SK-N-SH (cell line): ENCODE results near the gene PRRX2. TPM values are rescaled to one million over a fixed set of nuclear protein-coding genes. Genes with fewer than 3 reads are reported as not detected.

Experiments used
- CTCF ChIA-PET: fragments of 300-600, 350-600 bp; formaldehyde crosslinking; extraction: SDS; loops from one replicate; lab custom pipeline; 2021; lab: Yijun Ruan, JAX
- POLR2A ChIA-PET: fragments of 350-600 bp; sonication (Branson Sonifier 250); formaldehyde crosslinking; extraction: SDS; loops from one replicate; lab custom pipeline; 2020; ENCODE audit warnings: antibody characterized with exemption, inconsistent platforms; lab: Yijun Ruan, JAX
- DNase-seq: peaks from one replicate; pipeline ENCODE4 v3.0.0; 2012
- H2AFZ ChIP-seq: fragments of 200-600 bp; sonication (generic); 2 replicates; pipeline ENCODE4 v1.8.1; 2016; ENCODE audit warnings: antibody characterized with exemption, mild to moderate bottlenecking, low read depth
- H3F3A ChIP-seq: fragments of 200-600 bp; sonication (generic); replicated peaks from 2 replicates; pipeline ENCODE3; 2016; ENCODE audit warnings: antibody characterized with exemption, mild to moderate bottlenecking; ENCODE audit not compliant: insufficient read depth
- H3K27ac ChIP-seq, 2 experiments: fragments of 200-500 bp in 1 of 2; fragments of 200-600 bp in 1 of 2; sonication (Bioruptor generic) in 1 of 2; sonication (generic), shearing (Covaris generic) in 1 of 2; 2 replicates each; pipeline versions ENCODE4 v1.5.1 to v1.6.1; 2014 to 2016; ENCODE audit warnings: low read depth in 2 of 2, inconsistent platforms in 1 of 2, low read length in 1 of 2, mild to moderate bottlenecking in 1 of 2, mixed read lengths in 1 of 2
- H3K27me3 ChIP-seq: fragments of 200-600 bp; sonication (generic), shearing (Covaris generic); 2 replicates; pipeline ENCODE4 v1.6.1; 2016; ENCODE audit warnings: mixed run types; ENCODE audit not compliant: insufficient read depth
- H3K36me3 ChIP-seq, 2 experiments: fragments of 200-500 bp in 1 of 2; fragments of 200-600 bp in 1 of 2; sonication (Bioruptor generic) in 1 of 2; sonication (generic) in 1 of 2; replicated peaks in 1 of 2; 2 replicates each; pipeline versions ENCODE3 to v1.5.1; 2014 to 2016; ENCODE audit warnings: low read length in 1 of 2, mild to moderate bottlenecking in 1 of 2; ENCODE audit not compliant: insufficient read depth in 2 of 2, control insufficient read depth in 1 of 2
- H3K4me1 ChIP-seq, 2 experiments: fragments of 200-500 bp in 1 of 2; fragments of 200-600 bp in 1 of 2; sonication (Bioruptor generic) in 1 of 2; sonication (generic), shearing (Covaris generic) in 1 of 2; 2 replicates each; pipeline versions ENCODE4 v1.5.1 to v1.6.1; 2014 to 2016; ENCODE audit warnings: low read depth in 1 of 2, low read length in 1 of 2, mixed run types in 1 of 2; ENCODE audit not compliant: insufficient read depth in 2 of 2, control insufficient read depth in 1 of 2
- H3K4me2 ChIP-seq: fragments of 200-600 bp; sonication (generic), shearing (Covaris generic); 2 replicates; pipeline ENCODE4 v1.6.1; 2017; ENCODE audit warnings: mixed run types
- H3K4me3 ChIP-seq, 2 experiments: fragments of 200-500 bp in 1 of 2; fragments of 200-600 bp in 1 of 2; sonication (Bioruptor generic) in 1 of 2; sonication (generic), shearing (Covaris generic) in 1 of 2; 2 replicates each; pipeline versions ENCODE4 v1.5.1 to v1.8.1; 2014 to 2016; ENCODE audit warnings: low read depth in 2 of 2, inconsistent platforms in 1 of 2, low read length in 1 of 2, mild to moderate bottlenecking in 1 of 2, mixed read lengths in 1 of 2, moderate library complexity in 1 of 2
- H3K79me2 ChIP-seq: fragments of 200-600 bp; sonication (generic); 2 replicates; pipeline ENCODE4 v1.8.1; 2017; ENCODE audit warnings: mild to moderate bottlenecking; ENCODE audit not compliant: insufficient read depth
- H3K9ac ChIP-seq: fragments of 200-600 bp; sonication (generic); 2 replicates; pipeline ENCODE4 v1.6.1; 2017; ENCODE audit warnings: mixed run types
- H3K9me2 ChIP-seq: fragments of 200-600 bp; sonication (generic); 2 replicates; pipeline ENCODE4 v1.6.1; 2017; ENCODE audit warnings: mixed run types
- H3K9me3 ChIP-seq: fragments of 200-600 bp; sonication (generic); 2 replicates; pipeline ENCODE4 v1.6.1; 2017; ENCODE audit warnings: mixed run types, mild to moderate bottlenecking, moderate library complexity
- H4K20me1 ChIP-seq: fragments of 200-600 bp; sonication (generic); 2 replicates; pipeline ENCODE4 v1.6.1; 2017; ENCODE audit warnings: mild to moderate bottlenecking, mixed run types; ENCODE audit not compliant: insufficient read depth
- FOSL2 ChIP-seq: IDR thresholded peaks from 2 replicates; pipeline ENCODE4 v1.4.0; 2012; ENCODE audit warnings: low read depth, mild to moderate bottlenecking, moderate library complexity, borderline replicate concordance
- FOXM1 ChIP-seq: IDR thresholded peaks from 2 replicates; pipeline ENCODE4 v1.4.0; 2012; ENCODE audit warnings: low read depth, mild to moderate bottlenecking
- IRF3 ChIP-seq: fragments of 150-350 bp; IDR thresholded peaks from 2 replicates; pipeline ENCODE4 v1.6.1; 2016; ENCODE audit warnings: mild to moderate bottlenecking, low read depth, low read length
- MAX ChIP-seq: IDR thresholded peaks from 2 replicates; pipeline ENCODE4 v1.4.0; 2012; ENCODE audit warnings: low read depth
- MXI1 ChIP-seq: IDR thresholded peaks from 2 replicates; pipeline ENCODE4 v1.6.1; 2012; ENCODE audit warnings: mild to moderate bottlenecking, low read depth, low read length, improper control_type of control experiment
- PBX3 ChIP-seq: IDR thresholded peaks from 2 replicates; pipeline ENCODE4; 2012
- RCOR1 ChIP-seq: fragments of 150-350 bp; IDR thresholded peaks from 2 replicates; pipeline ENCODE4 v1.6.1; 2017; ENCODE audit warnings: antibody characterized with exemption, low read length
- TEAD4 ChIP-seq: IDR thresholded peaks from 2 replicates; pipeline ENCODE4 v1.4.0; 2012; ENCODE audit warnings: mild to moderate bottlenecking, borderline replicate concordance; ENCODE audit not compliant: insufficient read depth
- USF1 ChIP-seq: IDR thresholded peaks from 2 replicates; pipeline ENCODE4 v1.4.0; 2012; ENCODE audit warnings: low read depth, borderline replicate concordance
- WGBS: methylation state at CpG from one replicate; pipeline ENCODE4 v1.1.6; 2017; ENCODE audit warnings: low lambda C conversion rate; 5-methylcytosine and 5-hydroxymethylcytosine counted together
- polyA plus RNA-seq, 3 experiments: library from polyadenylated mRNA; depleted of rRNA; stranded (reverse); fragments of >200 nt; gene quantifications; 2 replicates each; pipeline ENCODE4 v1.2.3, GENCODE V29; 2012

The PRRX2 gene
- polyA plus RNA-seq, 1 of the 3 experiments (the other 2 are of a cell fraction) = 0.84 TPM

- no peaks in the 10 kb centered on the region for H4K20me1 ChIP-seq
- CTCF ChIA-PET = interaction anchor here (2.9 to 15.1 kb wide), 2 partner anchors 51 to 90 kb away, joined by 9 to 356 read pairs; no protein-coding TSS in a partner anchor
- peaks cover 0 to 4% of the 10 kb centered on the region in 2 experiments; a peak in 1 of 4 replicates for H3K4me1 ChIP-seq
- no peaks in the 10 kb centered on the region for H3K79me2 ChIP-seq
- 81% methylated on average over 21 of the region's 23 CpGs for whole genome bisulfite sequencing
- H3F3A ChIP-seq = no peaks in the 10 kb centered on the region
- no peaks in the 10 kb centered on the region for H3K36me3 ChIP-seq
- no peak overlapping the region for H3K27ac ChIP-seq
- POLR2A ChIA-PET = no interaction called here
- TF ChIP-seq MAX (no peak), PBX3 (no peak), TEAD4 (no peak), MXI1 (no peak)
- H3K4me3 ChIP-seq = no peak overlapping the region
- 0 out of 2 replicates have a peak, but pooled peaks cover 3% of the 10 kb centered on the region for H3K27me3 ChIP-seq
- no peaks in the 10 kb centered on the region for H3K9me2 ChIP-seq
- H3K9me3 ChIP-seq = no peaks in the 10 kb centered on the region
- peak; percentile 15 for DNase-seq
- H3K9ac ChIP-seq = no peak overlapping the region
- no peak overlapping the region for H3K4me2 ChIP-seq
- H2AFZ ChIP-seq = no peak overlapping the region
Observed at GRCh38 chr9:129732946-129733631, 67.6 kb downstream of the PRRX2 start.

- no peaks in the 10 kb centered on the region for H3K9me3 ChIP-seq
- H3K36me3 ChIP-seq = no peaks in the 10 kb centered on the region
- CTCF ChIA-PET = interaction anchor here (2.9 to 15.1 kb wide), 2 partner anchors 50 to 91 kb away, joined by 9 to 356 read pairs; no protein-coding TSS in a partner anchor
- DNase-seq = no peak
- no peak overlapping the region for H2AFZ ChIP-seq
- no peaks in the 10 kb centered on the region for H3K79me2 ChIP-seq
- 100% methylated on average over 2 of the region's 2 CpGs for whole genome bisulfite sequencing
- no peak overlapping the region for H3K4me2 ChIP-seq
- no peaks in the 10 kb centered on the region for H4K20me1 ChIP-seq
- peaks cover 0 to 5% of the 10 kb centered on the region in 2 experiments; a peak in 1 of 4 replicates for H3K4me1 ChIP-seq
- TF ChIP-seq IRF3 (no peak), USF1 (no peak), PBX3 (no peak), RCOR1 (no peak), FOSL2 (no peak), FOXM1 (no peak)
- POLR2A ChIA-PET = no interaction called here
- H3K9me2 ChIP-seq = no peaks in the 10 kb centered on the region
- H3K27ac ChIP-seq = no peak overlapping the region
- no peak overlapping the region for H3K4me3 ChIP-seq
- no peak overlapping the region for H3K9ac ChIP-seq
- 0 out of 2 replicates have a peak, but pooled peaks cover 3% of the 10 kb centered on the region for H3K27me3 ChIP-seq
- H3F3A ChIP-seq = no peaks in the 10 kb centered on the region
Observed at GRCh38 chr9:129733632-129733953, 68.1 kb downstream of the PRRX2 start.
